Measurements from ENCODE around the gene SMAD7. TPM values are rescaled to one million over a fixed set of nuclear protein-coding genes. Genes with fewer than 3 reads are reported as not detected.

The SMAD7 gene
- total RNA-seq, 1 donor from 2014 or later = 53.6 TPM

DNA sequence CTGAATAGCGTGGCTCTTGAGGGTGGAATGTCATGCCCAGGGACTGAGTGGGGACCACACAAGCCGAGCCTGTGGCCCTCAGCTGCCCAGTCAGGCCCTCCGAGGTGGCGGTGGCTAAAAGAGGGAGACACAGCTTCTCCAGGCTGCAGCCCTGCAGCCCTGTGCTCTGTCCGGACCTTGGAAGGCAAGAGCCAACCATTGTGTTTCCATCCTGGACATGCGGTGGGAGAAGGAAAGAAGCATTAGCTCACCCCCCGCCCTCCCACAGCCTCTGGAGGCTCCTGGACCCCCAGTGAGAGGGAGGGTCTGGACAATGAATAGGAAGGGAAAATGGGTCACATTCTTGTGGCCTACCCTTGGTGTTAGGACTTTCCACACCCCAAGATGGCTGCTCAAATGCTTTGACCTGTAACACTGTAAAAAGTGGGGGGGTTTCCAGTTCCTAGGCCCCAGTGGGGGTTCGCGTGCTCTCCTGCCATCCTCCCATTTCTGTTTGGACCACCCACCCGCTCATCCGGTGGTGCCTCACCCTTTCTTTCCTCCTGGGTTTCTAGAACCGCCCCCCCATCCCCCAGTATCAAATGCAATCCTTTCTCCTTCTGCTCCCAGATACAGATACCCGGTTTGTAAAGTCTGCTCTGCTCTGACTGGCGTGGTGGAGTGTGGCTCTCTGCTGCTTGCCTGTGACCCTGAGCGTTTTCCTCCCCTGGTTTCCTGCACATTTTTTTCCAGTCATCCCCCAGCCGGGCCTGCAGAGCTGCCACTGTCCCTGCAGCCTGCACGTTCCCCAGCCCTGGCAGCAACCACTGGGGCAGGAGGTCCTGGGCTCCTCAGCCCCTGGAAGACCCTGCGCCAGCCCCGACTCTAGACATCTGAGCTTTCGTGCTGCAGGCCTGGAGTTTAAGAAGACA lies 36.3 kb upstream of the SMAD7 start:
- Mint-ChIP-seq H3K4me3 (ENCODE audit: unreplicated experiment) (no peak overlapping the region), H3K27ac (ENCODE audit: unreplicated experiment) (peak overlapping the region; percentile 81), H3K27me3 (ENCODE audit: unreplicated experiment) (no peaks in the 10 kb centered on the region), H3K36me3 (ENCODE audit: unreplicated experiment) (no peaks in the 10 kb centered on the region), H3K4me1 (ENCODE audit: unreplicated experiment) (peaks cover 80% of the 10 kb centered on the region), H3K9me3 (ENCODE audit: unreplicated experiment) (no peaks in the 10 kb centered on the region)
- DNase-seq (ENCODE audit: extremely low spot score, unreplicated experiment) = no peak
- TF ChIP-seq, protein P1, sequence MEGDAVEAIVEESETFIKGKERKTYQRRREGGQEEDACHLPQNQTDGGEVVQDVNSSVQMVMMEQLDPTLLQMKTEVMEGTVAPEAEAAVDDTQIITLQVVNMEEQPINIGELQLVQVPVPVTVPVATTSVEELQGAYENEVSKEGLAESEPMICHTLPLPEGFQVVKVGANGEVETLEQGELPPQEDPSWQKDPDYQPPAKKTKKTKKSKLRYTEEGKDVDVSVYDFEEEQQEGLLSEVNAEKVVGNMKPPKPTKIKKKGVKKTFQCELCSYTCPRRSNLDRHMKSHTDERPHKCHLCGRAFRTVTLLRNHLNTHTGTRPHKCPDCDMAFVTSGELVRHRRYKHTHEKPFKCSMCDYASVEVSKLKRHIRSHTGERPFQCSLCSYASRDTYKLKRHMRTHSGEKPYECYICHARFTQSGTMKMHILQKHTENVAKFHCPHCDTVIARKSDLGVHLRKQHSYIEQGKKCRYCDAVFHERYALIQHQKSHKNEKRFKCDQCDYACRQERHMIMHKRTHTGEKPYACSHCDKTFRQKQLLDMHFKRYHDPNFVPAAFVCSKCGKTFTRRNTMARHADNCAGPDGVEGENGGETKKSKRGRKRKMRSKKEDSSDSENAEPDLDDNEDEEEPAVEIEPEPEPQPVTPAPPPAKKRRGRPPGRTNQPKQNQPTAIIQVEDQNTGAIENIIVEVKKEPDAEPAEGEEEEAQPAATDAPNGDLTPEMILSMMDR (IDR thresholded peaks at IDR 0.05) = no peak

DNA sequence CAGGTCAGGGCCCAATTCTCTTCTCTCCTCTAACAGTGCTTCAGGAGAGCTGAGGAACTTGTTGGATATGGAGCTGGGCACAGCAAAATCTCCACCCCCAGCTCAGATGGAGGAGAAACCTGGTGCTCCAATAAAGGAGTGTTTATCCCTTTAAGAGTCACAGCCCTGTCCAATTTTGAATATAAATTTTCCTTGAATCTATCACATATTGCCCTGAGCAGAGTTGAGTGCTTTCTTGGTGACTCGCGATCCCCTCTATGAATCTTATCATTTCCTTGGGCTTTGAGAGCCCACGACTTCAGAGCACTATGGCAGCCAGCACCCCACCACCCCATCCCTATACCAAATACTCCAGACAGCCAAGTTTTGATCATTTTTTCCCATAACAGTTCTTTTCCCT lies 34.4 kb upstream of the SMAD7 start:
- Mint-ChIP-seq H3K4me3 (ENCODE audit: unreplicated experiment) (no peak overlapping the region), H3K4me1 (ENCODE audit: unreplicated experiment) (peaks cover 64% of the 10 kb centered on the region), H3K9me3 (ENCODE audit: unreplicated experiment) (no peaks in the 10 kb centered on the region), H3K27me3 (ENCODE audit: unreplicated experiment) (no peaks in the 10 kb centered on the region), H3K27ac (ENCODE audit: unreplicated experiment) (peak overlapping the region; percentile 39), H3K36me3 (ENCODE audit: unreplicated experiment) (no peaks in the 10 kb centered on the region)
- no peak for DNase-seq (ENCODE audit: extremely low spot score, unreplicated experiment)
- TF ChIP-seq, protein P1 (IDR thresholded peaks at IDR 0.05) = no peak

DNA sequence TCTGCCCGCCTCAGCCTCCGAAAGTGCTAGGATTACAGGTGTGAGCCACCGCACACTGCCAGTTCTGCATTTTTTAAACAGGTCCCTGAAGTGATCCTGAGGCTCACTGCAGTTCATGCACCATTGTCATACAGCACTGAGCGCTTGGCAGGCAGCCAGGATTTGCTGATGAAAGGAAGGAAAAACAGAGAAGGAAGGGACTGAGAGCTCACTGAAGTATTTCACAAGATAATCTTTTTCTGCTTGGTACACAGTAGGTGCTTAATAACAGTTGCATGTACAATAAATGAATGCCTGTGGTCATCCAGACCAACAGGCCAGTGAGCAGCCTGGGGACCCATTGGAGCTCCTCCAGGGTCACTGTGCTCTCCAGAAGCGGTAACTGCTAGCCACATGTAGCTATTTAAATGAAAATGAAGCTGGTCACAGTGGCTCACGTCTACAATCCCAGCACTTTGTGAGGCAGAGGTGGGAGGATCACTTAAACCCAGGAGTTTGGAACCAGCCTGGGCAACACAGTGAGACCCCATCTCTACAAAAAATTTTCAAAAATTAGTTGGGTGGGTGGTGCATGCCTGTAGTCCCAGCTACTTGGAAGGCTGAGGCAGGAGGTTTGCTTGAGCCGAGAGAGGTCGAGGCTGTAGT lies 33.1 kb upstream of the SMAD7 start:
- Mint-ChIP-seq H3K27me3 (ENCODE audit: unreplicated experiment) (no peaks in the 10 kb centered on the region), H3K27ac (ENCODE audit: unreplicated experiment) (no peak overlapping the region), H3K4me1 (ENCODE audit: unreplicated experiment) (peaks cover 54% of the 10 kb centered on the region), H3K9me3 (ENCODE audit: unreplicated experiment) (no peaks in the 10 kb centered on the region), H3K36me3 (ENCODE audit: unreplicated experiment) (no peaks in the 10 kb centered on the region), H3K4me3 (ENCODE audit: unreplicated experiment) (no peak overlapping the region)
- DNase-seq (ENCODE audit: extremely low spot score, unreplicated experiment) = no peak
- TF ChIP-seq, protein P1 (IDR thresholded peaks at IDR 0.05) = no peak

DNA sequence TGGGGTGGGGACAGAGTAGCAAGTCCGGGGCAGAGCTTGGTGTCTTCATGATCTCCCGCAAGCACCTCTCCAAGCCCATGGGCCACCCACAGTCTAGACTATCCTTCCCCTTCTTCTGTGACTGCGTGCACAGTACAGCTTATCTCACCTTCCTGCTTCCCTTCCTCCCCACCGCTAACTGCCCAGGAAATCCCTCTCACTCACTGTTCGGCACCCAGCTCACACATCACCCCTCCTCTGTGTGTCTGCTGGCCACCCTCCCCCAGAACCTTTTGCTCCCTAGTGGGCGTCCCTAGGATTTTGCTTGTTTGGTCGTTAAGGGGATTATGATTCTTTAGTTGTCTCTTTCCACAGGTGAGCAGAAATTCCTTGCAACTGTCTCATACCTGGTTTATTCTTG lies 31.5 kb upstream of the SMAD7 start:
- DNase-seq (ENCODE audit: extremely low spot score, unreplicated experiment) = no peak
- Mint-ChIP-seq H3K4me1 (ENCODE audit: unreplicated experiment) (peaks cover 39% of the 10 kb centered on the region), H3K27ac (ENCODE audit: unreplicated experiment) (no peak overlapping the region), H3K27me3 (ENCODE audit: unreplicated experiment) (no peaks in the 10 kb centered on the region), H3K36me3 (ENCODE audit: unreplicated experiment) (no peaks in the 10 kb centered on the region), H3K9me3 (ENCODE audit: unreplicated experiment) (no peaks in the 10 kb centered on the region), H3K4me3 (ENCODE audit: unreplicated experiment) (no peak overlapping the region)
- TF ChIP-seq, protein P1 (IDR thresholded peaks at IDR 0.05) = no peak
